Gastrocnemius medialis (tissue), 4 donors: ENCODE results near the gene ZSCAN30. TPM values are rescaled to one million over a fixed set of nuclear protein-coding genes. Genes with fewer than 3 reads are reported as not detected.

ENCODE experiments used
- ATAC-seq, 2 donors: fragments of 150-250 bp; one replicate each; pipeline ENCODE4 v1.9.1; 2016
- DNase-seq, 2 donors: peaks; one replicate each; pipeline ENCODE4 v3.0.0-alpha.2; 2019
- H3K27ac ChIP-seq, 4 donors: fragments of 200-600 bp; sonication (generic); 1 replicate in 1 of 4; 2 replicates in 3 of 4; pipeline ENCODE4 v1.5.1; 2016 to 2018; ENCODE audit warnings: mild to moderate bottlenecking in 2 of 4, moderate library complexity in 1 of 4
- H3K27me3 ChIP-seq, 3 donors: fragments of 200-600 bp; sonication (generic) in 2 of 3; 1 replicate in 1 of 3; 2 replicates in 2 of 3; pipeline versions ENCODE4 v1.5.1 to v1.6.0; 2016 to 2019; ENCODE audit warnings: mild to moderate bottlenecking in 1 of 3, moderate library complexity in 1 of 3
- H3K36me3 ChIP-seq, 2 donors: fragments of 200-600 bp; sonication (generic) in 1 of 2; one replicate each; pipeline ENCODE4 v1.5.1; 2017 to 2018
- H3K4me1 ChIP-seq, 2 donors: fragments of 200-600 bp; sonication (generic) in 1 of 2; one replicate each; pipeline ENCODE4 v1.5.1; 2016 to 2017; ENCODE audit warnings: mild to moderate bottlenecking in 2 of 2
- H3K4me3 ChIP-seq, 4 donors: fragments of 200-600 bp; sonication (generic) in 3 of 4; 1 replicate in 1 of 4; 2 replicates in 3 of 4; pipeline ENCODE4 v1.5.1; 2016 to 2019; ENCODE audit warnings: mild to moderate bottlenecking in 2 of 4
- H3K9me3 ChIP-seq, 3 donors: fragments of 200-600 bp; sonication (generic) in 2 of 3; 1 replicate in 1 of 3; 2 replicates in 2 of 3; pipeline ENCODE4 v1.5.1; 2016 to 2019
- CTCF ChIP-seq, 5 experiments: fragments of 450-650 bp in 3 of 5; fragments of 200-600 bp in 2 of 5; sonication (generic) in 2 of 5; IDR thresholded peaks in 4 of 5; conservative IDR thresholded peaks in 1 of 5; 1 replicate in 4 of 5; 2 replicates in 1 of 5; pipeline ENCODE4 v1.5.1; 2016 to 2019; ENCODE audit warnings: antibody characterized with exemption in 5 of 5, mild to moderate bottlenecking in 3 of 5, moderate library complexity in 3 of 5
- POLR2A ChIP-seq, 2 donors: fragments of 450-650 bp; IDR thresholded peaks; one replicate each; pipeline ENCODE4 v1.6.1; 2017; ENCODE audit warnings: antibody characterized with exemption in 2 of 2, mild to moderate bottlenecking in 2 of 2, moderate library complexity in 2 of 2
- in situ Hi-C, 4 donors: fragments of 200-750 bp; cut with MboI; loops; one replicate each; pipeline versions ENCODE4 v1.15.0 to v1.8.0; 2017; ENCODE audit warnings: low sequenced_read_pairs in 4 of 4
- intact Hi-C: fragments of 100-400 bp; cut with DNase I; formaldehyde crosslinking; loops from one replicate; pipeline ENCODE4 v1.15.1; 2023; ENCODE audit warnings: low total_unique reads
- total RNA-seq, 4 donors: library from RNA; depleted of rRNA; stranded (reverse); fragments of >200 nt; gene quantifications; one replicate each; pipeline versions ENCODE4 v1.1.0 to v1.2.3, GENCODE V29; 2016

ZSCAN30 gene
- total RNA-seq, 4 donors from 2014 or later = 4.6 to 34.6 (median 8.2) TPM

- no peaks in the 10 kb centered on the region for H3K36me3 ChIP-seq
- no peak for TF ChIP-seq POLR2A (IDR thresholded peaks at IDR 0.05)
- TF ChIP-seq CTCF (IDR thresholded peaks at IDR 0.05 in 4 of 5, conservative IDR thresholded peaks at IDR 0.05 in 1 of 5) = no peak
- no peak overlapping the region for H3K27ac ChIP-seq
- in situ Hi-C loops (no loop called here), intact Hi-C loops (no loop called here)
- DNase-seq (no peak), ATAC-seq (no peak)
- H3K4me1 ChIP-seq = peaks cover 0 to 8% of the 10 kb centered on the region in 2 donors
- H3K27me3 ChIP-seq = no peaks in the 10 kb centered on the region
- no peak overlapping the region for H3K4me3 ChIP-seq
- no peaks in the 10 kb centered on the region for H3K9me3 ChIP-seq
Observed at GRCh38 chr18:35278969-35279368, 11.1 kb downstream of the ZSCAN30 start.

DNA sequence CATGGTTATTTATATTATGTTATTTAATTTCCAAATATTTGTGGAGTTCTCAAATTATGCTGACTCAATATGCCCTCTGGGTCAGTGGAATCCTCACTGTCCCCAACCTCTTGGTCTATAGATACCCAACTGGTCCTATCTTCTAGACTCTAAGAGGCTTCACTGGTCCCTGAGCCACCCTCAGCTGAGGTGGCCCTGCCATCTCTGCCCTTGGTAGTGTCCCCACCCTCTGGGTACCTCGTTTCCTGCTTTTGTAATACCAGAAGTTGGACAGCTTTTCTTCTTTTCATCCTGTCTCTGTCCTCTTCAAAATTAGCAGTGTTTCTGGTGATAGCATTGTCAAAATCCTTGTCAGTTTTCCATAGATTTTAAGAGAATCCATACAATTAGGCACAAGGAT lies 11.9 kb downstream of the ZSCAN30 start:
- H3K9me3 ChIP-seq = no peaks in the 10 kb centered on the region
- no peaks in the 10 kb centered on the region for H3K36me3 ChIP-seq
- in situ Hi-C loops = no loop called here
- no peak for DNase-seq
- TF ChIP-seq POLR2A (IDR thresholded peaks at IDR 0.05) = no peak
- TF ChIP-seq CTCF (IDR thresholded peaks at IDR 0.05 in 4 of 5, conservative IDR thresholded peaks at IDR 0.05 in 1 of 5) = no peak
- no peaks in the 10 kb centered on the region for H3K27me3 ChIP-seq
- no peak overlapping the region for H3K4me3 ChIP-seq
- intact Hi-C loops = no loop called here
- H3K27ac ChIP-seq = no peak overlapping the region
- H3K4me1 ChIP-seq = peaks cover 0 to 8% of the 10 kb centered on the region in 2 donors
- no peak for ATAC-seq

DNA sequence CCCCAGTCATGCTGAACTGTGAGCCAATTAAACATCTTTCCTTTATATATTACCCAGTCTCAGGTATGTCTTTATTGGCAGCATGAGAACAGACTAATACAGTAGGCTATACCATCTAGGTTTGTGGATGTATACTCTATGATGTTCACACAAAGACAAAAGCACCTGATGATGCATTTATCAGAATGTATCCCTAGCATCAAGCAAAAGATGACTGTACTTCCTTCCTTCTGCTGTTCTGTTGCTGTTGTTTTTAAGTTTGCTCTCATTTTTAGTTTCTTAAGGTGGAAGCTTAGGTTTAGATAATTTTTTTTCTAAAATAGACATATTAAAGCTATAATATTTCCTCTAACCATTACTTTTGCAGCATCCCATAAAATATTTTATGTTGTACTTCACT lies 12.4 kb downstream of the ZSCAN30 start:
- H3K27ac ChIP-seq = no peak overlapping the region
- DNase-seq (no peak), ATAC-seq (no peak)
- in situ Hi-C loops (no loop called here), intact Hi-C loops (no loop called here)
- no peak overlapping the region for H3K4me3 ChIP-seq
- TF ChIP-seq POLR2A (IDR thresholded peaks at IDR 0.05) (no peak), CTCF (IDR thresholded peaks at IDR 0.05 in 4 of 5, conservative IDR thresholded peaks at IDR 0.05 in 1 of 5) (no peak)
- no peaks in the 10 kb centered on the region for H3K36me3 ChIP-seq
- H3K9me3 ChIP-seq = no peaks in the 10 kb centered on the region
- peaks cover 0 to 8% of the 10 kb centered on the region in 2 donors for H3K4me1 ChIP-seq
- H3K27me3 ChIP-seq = no peaks in the 10 kb centered on the region

- no peaks in the 10 kb centered on the region for H3K27me3 ChIP-seq
- H3K9me3 ChIP-seq = no peaks in the 10 kb centered on the region
- DNase-seq (no peak), ATAC-seq (no peak)
- peaks cover 0 to 8% of the 10 kb centered on the region in 2 donors for H3K4me1 ChIP-seq
- no peak overlapping the region for H3K4me3 ChIP-seq
- H3K36me3 ChIP-seq = no peaks in the 10 kb centered on the region
- TF ChIP-seq CTCF (IDR thresholded peaks at IDR 0.05 in 4 of 5, conservative IDR thresholded peaks at IDR 0.05 in 1 of 5) = no peak
- TF ChIP-seq POLR2A (IDR thresholded peaks at IDR 0.05) = no peak
- intact Hi-C loops (no loop called here), in situ Hi-C loops (no loop called here)
- no peak overlapping the region for H3K27ac ChIP-seq
Observed at GRCh38 chr18:35276267-35276666, 13.8 kb downstream of the ZSCAN30 start.

DNA sequence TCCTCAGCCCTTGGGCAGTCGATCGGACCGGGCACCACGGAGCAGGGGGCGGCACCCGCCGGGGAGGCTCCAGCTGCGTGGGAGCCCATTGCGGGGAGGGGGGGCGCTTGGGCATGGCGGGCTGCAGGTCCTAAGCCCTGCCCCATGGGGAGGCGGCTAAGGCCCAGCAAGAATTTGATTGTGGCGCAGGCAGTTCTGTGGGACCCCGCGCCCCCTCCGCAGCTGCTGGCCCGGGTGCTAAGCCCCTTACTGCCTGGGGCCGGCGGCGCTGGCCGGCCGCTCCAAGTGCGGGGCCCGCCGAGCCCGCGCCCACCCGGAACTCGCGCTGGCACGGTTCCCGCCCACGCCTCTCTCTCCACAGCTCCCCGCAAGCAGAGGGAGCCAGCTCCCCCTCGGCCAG lies 18.4 kb downstream of the ZSCAN30 start:
- no peak overlapping the region for H3K4me3 ChIP-seq
- intact Hi-C loops (no loop called here), in situ Hi-C loops (no loop called here)
- no peaks in the 10 kb centered on the region for H3K36me3 ChIP-seq
- TF ChIP-seq CTCF (IDR thresholded peaks at IDR 0.05 in 4 of 5, conservative IDR thresholded peaks at IDR 0.05 in 1 of 5) = no peak
- no peaks in the 10 kb centered on the region for H3K27me3 ChIP-seq
- ATAC-seq (no peak), DNase-seq (no peak)
- H3K27ac ChIP-seq = no peak overlapping the region
- H3K9me3 ChIP-seq = no peaks in the 10 kb centered on the region
- H3K4me1 ChIP-seq = peaks cover 0 to 3% of the 10 kb centered on the region in 2 donors
